GM19463 (cell line): ENCODE data around the gene CACHD1.

Experiments
- ATAC-seq: cut with Tn5 transposase; IDR thresholded peaks from one replicate; pipeline ENCODE4 v1.9.1; 2021; ENCODE audit warnings: mild to moderate bottlenecking, moderate library complexity; ENCODE audit not compliant: unreplicated experiment

Gene CACHD1

GRCh38 chr1:64545118-64545843 lies 75.4 kb downstream of the CACHD1 start:
- ATAC-seq = no peak

- ATAC-seq = no peak
These were observed 76.1 kb downstream of the CACHD1 start for GRCh38 chr1:64546013-64546412.

- no peak for ATAC-seq
These were observed 79.7 kb downstream of the CACHD1 start for GRCh38 chr1:64549464-64550239.

GRCh38 chr1:64550510-64550909 lies 80.6 kb downstream of the CACHD1 start:
- ATAC-seq = no peak

- no peak for ATAC-seq
These were observed 81.1 kb downstream of the CACHD1 start for GRCh38 chr1:64550946-64551605.

GRCh38 chr1:64553285-64553684 lies 83.4 kb downstream of the CACHD1 start:
- ATAC-seq = no peak

- no peak for ATAC-seq
These were observed 86.0 kb downstream of the CACHD1 start for GRCh38 chr1:64555947-64556346.

- ATAC-seq = no peak
These were observed 92.1 kb downstream of the CACHD1 start for GRCh38 chr1:64561993-64562392.

- no peak for ATAC-seq
These were observed 94.1 kb downstream of the CACHD1 start for GRCh38 chr1:64563958-64564565.

- no peak for ATAC-seq
These were observed 95.0 kb downstream of the CACHD1 start for GRCh38 chr1:64564891-64565290.

GRCh38 chr1:64567426-64568170 lies 97.7 kb downstream of the CACHD1 start:
- ATAC-seq = no peak

GRCh38 chr1:64568171-64568450 lies 98.2 kb downstream of the CACHD1 start:
- no peak for ATAC-seq

- ATAC-seq = no peak
These were observed 99.5 kb downstream of the CACHD1 start for GRCh38 chr1:64569411-64569810.

- ATAC-seq = no peak
These were observed 100.4 kb downstream of the CACHD1 start for GRCh38 chr1:64570267-64570855.

GRCh38 chr1:64572222-64572900 lies 102.4 kb downstream of the CACHD1 start:
- no peak for ATAC-seq

GRCh38 chr1:64574301-64574700 lies 104.4 kb downstream of the CACHD1 start:
- no peak for ATAC-seq

- no peak for ATAC-seq
These were observed 106.2 kb downstream of the CACHD1 start for GRCh38 chr1:64575881-64576676.

- no peak for ATAC-seq
These were observed 108.5 kb downstream of the CACHD1 start for GRCh38 chr1:64578270-64578973.

GRCh38 chr1:64579767-64580166 lies 109.8 kb downstream of the CACHD1 start:
- no peak for ATAC-seq
